SK-N-SH (cell line): ENCODE results near the gene PDE8A. TPM values are rescaled to one million over a fixed set of nuclear protein-coding genes. Genes with fewer than 3 reads are reported as not detected.

ENCODE experiments used
- CTCF ChIA-PET: fragments of 300-600, 350-600 bp; formaldehyde crosslinking; extraction: SDS; loops from one replicate; lab custom pipeline; 2021; lab: Yijun Ruan, JAX
- POLR2A ChIA-PET: fragments of 350-600 bp; sonication (Branson Sonifier 250); formaldehyde crosslinking; extraction: SDS; loops from one replicate; lab custom pipeline; 2020; ENCODE audit warnings: antibody characterized with exemption, inconsistent platforms; lab: Yijun Ruan, JAX
- DNase-seq: peaks from one replicate; pipeline ENCODE4 v3.0.0; 2012
- H2AFZ ChIP-seq: fragments of 200-600 bp; sonication (generic); 2 replicates; pipeline ENCODE4 v1.8.1; 2016; ENCODE audit warnings: antibody characterized with exemption, mild to moderate bottlenecking, low read depth
- H3F3A ChIP-seq: fragments of 200-600 bp; sonication (generic); replicated peaks from 2 replicates; pipeline ENCODE3; 2016; ENCODE audit warnings: antibody characterized with exemption, mild to moderate bottlenecking; ENCODE audit not compliant: insufficient read depth
- H3K27ac ChIP-seq, 2 experiments: fragments of 200-500 bp in 1 of 2; fragments of 200-600 bp in 1 of 2; sonication (Bioruptor generic) in 1 of 2; sonication (generic), shearing (Covaris generic) in 1 of 2; 2 replicates each; pipeline versions ENCODE4 v1.5.1 to v1.6.1; 2014 to 2016; ENCODE audit warnings: low read depth in 2 of 2, inconsistent platforms in 1 of 2, low read length in 1 of 2, mild to moderate bottlenecking in 1 of 2, mixed read lengths in 1 of 2
- H3K27me3 ChIP-seq: fragments of 200-600 bp; sonication (generic), shearing (Covaris generic); 2 replicates; pipeline ENCODE4 v1.6.1; 2016; ENCODE audit warnings: mixed run types; ENCODE audit not compliant: insufficient read depth
- H3K36me3 ChIP-seq, 2 experiments: fragments of 200-500 bp in 1 of 2; fragments of 200-600 bp in 1 of 2; sonication (Bioruptor generic) in 1 of 2; sonication (generic) in 1 of 2; replicated peaks in 1 of 2; 2 replicates each; pipeline versions ENCODE3 to v1.5.1; 2014 to 2016; ENCODE audit warnings: low read length in 1 of 2, mild to moderate bottlenecking in 1 of 2; ENCODE audit not compliant: insufficient read depth in 2 of 2, control insufficient read depth in 1 of 2
- H3K4me1 ChIP-seq, 2 experiments: fragments of 200-500 bp in 1 of 2; fragments of 200-600 bp in 1 of 2; sonication (Bioruptor generic) in 1 of 2; sonication (generic), shearing (Covaris generic) in 1 of 2; 2 replicates each; pipeline versions ENCODE4 v1.5.1 to v1.6.1; 2014 to 2016; ENCODE audit warnings: low read depth in 1 of 2, low read length in 1 of 2, mixed run types in 1 of 2; ENCODE audit not compliant: insufficient read depth in 2 of 2, control insufficient read depth in 1 of 2
- H3K4me2 ChIP-seq: fragments of 200-600 bp; sonication (generic), shearing (Covaris generic); 2 replicates; pipeline ENCODE4 v1.6.1; 2017; ENCODE audit warnings: mixed run types
- H3K4me3 ChIP-seq, 2 experiments: fragments of 200-500 bp in 1 of 2; fragments of 200-600 bp in 1 of 2; sonication (Bioruptor generic) in 1 of 2; sonication (generic), shearing (Covaris generic) in 1 of 2; 2 replicates each; pipeline versions ENCODE4 v1.5.1 to v1.8.1; 2014 to 2016; ENCODE audit warnings: low read depth in 2 of 2, inconsistent platforms in 1 of 2, low read length in 1 of 2, mild to moderate bottlenecking in 1 of 2, mixed read lengths in 1 of 2, moderate library complexity in 1 of 2
- H3K79me2 ChIP-seq: fragments of 200-600 bp; sonication (generic); 2 replicates; pipeline ENCODE4 v1.8.1; 2017; ENCODE audit warnings: mild to moderate bottlenecking; ENCODE audit not compliant: insufficient read depth
- H3K9ac ChIP-seq: fragments of 200-600 bp; sonication (generic); 2 replicates; pipeline ENCODE4 v1.6.1; 2017; ENCODE audit warnings: mixed run types
- H3K9me2 ChIP-seq: fragments of 200-600 bp; sonication (generic); 2 replicates; pipeline ENCODE4 v1.6.1; 2017; ENCODE audit warnings: mixed run types
- H3K9me3 ChIP-seq: fragments of 200-600 bp; sonication (generic); 2 replicates; pipeline ENCODE4 v1.6.1; 2017; ENCODE audit warnings: mixed run types, mild to moderate bottlenecking, moderate library complexity
- H4K20me1 ChIP-seq: fragments of 200-600 bp; sonication (generic); 2 replicates; pipeline ENCODE4 v1.6.1; 2017; ENCODE audit warnings: mild to moderate bottlenecking, mixed run types; ENCODE audit not compliant: insufficient read depth
- CHD2 ChIP-seq: fragments of 150-350 bp; IDR thresholded peaks from 2 replicates; pipeline ENCODE4 v1.6.1; 2018; ENCODE audit warnings: low read length; ENCODE audit not compliant: partially characterized antibody
- ELF1 ChIP-seq: IDR thresholded peaks from 2 replicates; pipeline ENCODE4 v1.4.0; 2012
- EZH2phosphoT487 ChIP-seq: fragments of 200-600 bp; sonication (generic); IDR thresholded peaks from 2 replicates; pipeline ENCODE4 v1.6.1; 2017; ENCODE audit warnings: low read depth, mixed run types, mild to moderate bottlenecking, antibody characterized with exemption, moderate library complexity, borderline replicate concordance
- FOSL2 ChIP-seq: IDR thresholded peaks from 2 replicates; pipeline ENCODE4 v1.4.0; 2012; ENCODE audit warnings: low read depth, mild to moderate bottlenecking, moderate library complexity, borderline replicate concordance
- FOXJ3 ChIP-seq: sonication (generic); formaldehyde crosslinking; IDR thresholded peaks from 2 replicates; pipeline ENCODE4 v1.5.1; 2020; ENCODE audit warnings: mild to moderate bottlenecking, missing genetic modification reagents
- JUND ChIP-seq: IDR thresholded peaks from 2 replicates; pipeline ENCODE4 v1.4.0; 2012
- MEF2A ChIP-seq: IDR thresholded peaks from 2 replicates; pipeline ENCODE4 v1.4.0; 2012; ENCODE audit warnings: low read depth, borderline replicate concordance
- MXI1 ChIP-seq: IDR thresholded peaks from 2 replicates; pipeline ENCODE4 v1.6.1; 2012; ENCODE audit warnings: mild to moderate bottlenecking, low read depth, low read length, improper control_type of control experiment
- NFIC ChIP-seq: IDR thresholded peaks from 2 replicates; pipeline ENCODE4 v1.4.0; 2012; ENCODE audit warnings: borderline replicate concordance
- NRF1 ChIP-seq: IDR thresholded peaks from 2 replicates; pipeline ENCODE4 v1.6.1; 2012; ENCODE audit warnings: low read depth, mild to moderate bottlenecking, low read length
- RAD21 ChIP-seq: IDR thresholded peaks from 2 replicates; pipeline ENCODE4 v1.6.1; 2012; ENCODE audit warnings: mild to moderate bottlenecking, low read length
- RCOR1 ChIP-seq: fragments of 150-350 bp; IDR thresholded peaks from 2 replicates; pipeline ENCODE4 v1.6.1; 2017; ENCODE audit warnings: antibody characterized with exemption, low read length
- RFX5 ChIP-seq: IDR thresholded peaks from 2 replicates; pipeline ENCODE4 v1.6.1; 2012; ENCODE audit warnings: mild to moderate bottlenecking, improper control_type of control experiment, low read length
- SMC3 ChIP-seq: IDR thresholded peaks from 2 replicates; pipeline ENCODE4 v1.6.1; 2012; ENCODE audit warnings: low read depth, low read length, improper control_type of control experiment
- TAF1 ChIP-seq: IDR thresholded peaks from 2 replicates; pipeline ENCODE4 v1.6.1; 2012; ENCODE audit warnings: low read depth, mild to moderate bottlenecking, low read length, moderate library complexity, borderline replicate concordance
- YY1 ChIP-seq: IDR thresholded peaks from 2 replicates; pipeline ENCODE4 v1.4.0; 2012; ENCODE audit warnings: low read depth, mild to moderate bottlenecking
- WGBS: methylation state at CpG from one replicate; pipeline ENCODE4 v1.1.6; 2017; ENCODE audit warnings: low lambda C conversion rate; 5-methylcytosine and 5-hydroxymethylcytosine counted together
- polyA plus RNA-seq, 3 experiments: library from polyadenylated mRNA; depleted of rRNA; stranded (reverse); fragments of >200 nt; gene quantifications; 2 replicates each; pipeline ENCODE4 v1.2.3, GENCODE V29; 2012
- TF ChIP-seq, protein P1 (sequence below): IDR thresholded peaks from 2 replicates; pipeline ENCODE4 v1.4.0; 2012; ENCODE audit warnings: low read depth
- TF ChIP-seq, protein P2 (sequence below): fragments of 150-350 bp; IDR thresholded peaks from 2 replicates; pipeline ENCODE4 v1.6.1; 2017; ENCODE audit warnings: antibody characterized with exemption, low read length, low read depth, borderline replicate concordance
- TF ChIP-seq, protein P3 (sequence below): IDR thresholded peaks from 2 replicates; pipeline ENCODE4 v1.4.0; 2012; ENCODE audit warnings: low read depth, borderline replicate concordance
- TF ChIP-seq, protein P4 (sequence below): IDR thresholded peaks from 2 replicates; pipeline ENCODE4; 2012

The PDE8A gene
- polyA plus RNA-seq, 1 of the 3 experiments (the other 2 are of a cell fraction), result 13.4 TPM

DNA sequence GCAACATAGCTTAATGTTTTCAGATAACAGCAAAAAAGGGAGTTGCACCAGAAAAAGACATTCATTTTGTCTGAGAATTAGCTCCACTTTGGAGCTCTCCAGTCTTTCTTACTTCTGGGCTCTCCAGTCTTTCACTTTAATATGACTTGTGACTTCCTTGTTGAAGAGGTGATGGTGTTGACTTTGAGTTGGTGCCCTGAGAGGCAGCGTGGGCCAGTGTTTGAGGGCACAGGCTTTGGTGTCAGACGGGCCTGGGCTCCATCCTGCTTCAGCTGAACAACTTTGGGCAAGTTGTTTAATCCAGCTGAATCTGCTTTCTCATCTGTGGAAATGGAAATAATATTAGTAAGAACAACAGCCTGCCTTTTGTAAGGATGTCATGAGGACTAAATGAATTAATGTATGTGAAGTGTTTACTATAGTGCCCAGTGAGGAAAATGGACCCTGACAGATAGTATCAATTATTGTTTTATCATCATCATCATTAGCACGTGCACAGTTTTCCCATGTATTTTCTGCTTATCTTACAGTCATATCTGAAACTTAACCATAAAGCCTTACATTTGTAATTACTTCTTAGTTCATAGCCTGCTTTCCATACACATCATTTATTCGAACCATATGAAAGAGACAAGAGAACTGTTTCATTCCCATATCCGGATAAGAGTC lies 108.4 kb downstream of the PDE8A start (continued):
- TF ChIP-seq TAF1, result no peak
- no peak for TF ChIP-seq NRF1
- no peak for TF ChIP-seq NFIC
- no peak for TF ChIP-seq RAD21
- TF ChIP-seq, protein P1, sequence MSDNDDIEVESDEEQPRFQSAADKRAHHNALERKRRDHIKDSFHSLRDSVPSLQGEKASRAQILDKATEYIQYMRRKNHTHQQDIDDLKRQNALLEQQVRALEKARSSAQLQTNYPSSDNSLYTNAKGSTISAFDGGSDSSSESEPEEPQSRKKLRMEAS, result no peak
- TF ChIP-seq RFX5, result no peak
- TF ChIP-seq SMC3, result no peak
- TF ChIP-seq, protein P2, sequence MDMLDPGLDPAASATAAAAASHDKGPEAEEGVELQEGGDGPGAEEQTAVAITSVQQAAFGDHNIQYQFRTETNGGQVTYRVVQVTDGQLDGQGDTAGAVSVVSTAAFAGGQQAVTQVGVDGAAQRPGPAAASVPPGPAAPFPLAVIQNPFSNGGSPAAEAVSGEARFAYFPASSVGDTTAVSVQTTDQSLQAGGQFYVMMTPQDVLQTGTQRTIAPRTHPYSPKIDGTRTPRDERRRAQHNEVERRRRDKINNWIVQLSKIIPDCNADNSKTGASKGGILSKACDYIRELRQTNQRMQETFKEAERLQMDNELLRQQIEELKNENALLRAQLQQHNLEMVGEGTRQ, result no peak
- TF ChIP-seq YY1, result no peak
- 0 out of 2 replicates have a peak, but pooled peaks have one; percentile 18 for TF ChIP-seq MXI1
- peak; percentile 60; the same call in 1 of the 2 replicates for TF ChIP-seq RCOR1

DNA sequence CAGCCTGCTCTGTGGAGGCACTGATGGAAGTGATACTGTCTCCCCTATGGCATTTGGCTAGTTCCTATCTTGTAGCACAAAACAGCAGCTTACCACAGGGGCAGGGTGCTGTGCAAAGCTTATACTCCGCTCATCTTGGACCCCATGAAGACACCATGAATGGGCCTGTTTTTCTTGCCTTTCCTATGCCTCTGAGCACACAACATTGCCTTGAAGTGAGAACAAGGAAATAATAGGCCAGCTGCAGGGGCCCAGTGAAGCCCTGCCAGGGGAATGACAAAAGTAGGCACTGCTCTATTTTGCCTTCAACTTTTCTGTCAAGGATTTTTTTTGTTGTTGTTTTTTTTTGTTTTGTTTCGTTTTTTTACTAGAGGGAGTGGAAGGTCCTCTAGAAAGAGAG lies 110.3 kb downstream of the PDE8A start:
- Histone ChIP-seq H3K4me2 (no peak overlapping the region), H3K4me3 (no peak overlapping the region), H3K9ac (no peak overlapping the region), H3K27me3 (no peaks in the 10 kb centered on the region), H3K36me3 (peaks cover 8 to 37% of the 10 kb centered on the region in 2 experiments), H2AFZ (no peak overlapping the region), H3K27ac (no peak overlapping the region), H3K79me2 (no peaks in the 10 kb centered on the region), H3F3A (no peaks in the 10 kb centered on the region), H4K20me1 (no peaks in the 10 kb centered on the region), H3K4me1 (peaks cover 0 to 16% of the 10 kb centered on the region in 2 experiments; a peak in 1 of 4 replicates), H3K9me3 (no peaks in the 10 kb centered on the region), H3K9me2 (no peaks in the 10 kb centered on the region)
- no peak for DNase-seq
- ChIA-PET CTCF (no interaction called here), POLR2A (no interaction called here)
- TF ChIP-seq MEF2A, result no peak
- TF ChIP-seq TAF1, result no peak
- no peak for TF ChIP-seq FOSL2
- no peak for TF ChIP-seq EZH2phosphoT487
- no peak for TF ChIP-seq CHD2
- no peak for TF ChIP-seq FOXJ3 (CRISPR knock-in tag)
- no peak for TF ChIP-seq ELF1
- TF ChIP-seq, protein P3, sequence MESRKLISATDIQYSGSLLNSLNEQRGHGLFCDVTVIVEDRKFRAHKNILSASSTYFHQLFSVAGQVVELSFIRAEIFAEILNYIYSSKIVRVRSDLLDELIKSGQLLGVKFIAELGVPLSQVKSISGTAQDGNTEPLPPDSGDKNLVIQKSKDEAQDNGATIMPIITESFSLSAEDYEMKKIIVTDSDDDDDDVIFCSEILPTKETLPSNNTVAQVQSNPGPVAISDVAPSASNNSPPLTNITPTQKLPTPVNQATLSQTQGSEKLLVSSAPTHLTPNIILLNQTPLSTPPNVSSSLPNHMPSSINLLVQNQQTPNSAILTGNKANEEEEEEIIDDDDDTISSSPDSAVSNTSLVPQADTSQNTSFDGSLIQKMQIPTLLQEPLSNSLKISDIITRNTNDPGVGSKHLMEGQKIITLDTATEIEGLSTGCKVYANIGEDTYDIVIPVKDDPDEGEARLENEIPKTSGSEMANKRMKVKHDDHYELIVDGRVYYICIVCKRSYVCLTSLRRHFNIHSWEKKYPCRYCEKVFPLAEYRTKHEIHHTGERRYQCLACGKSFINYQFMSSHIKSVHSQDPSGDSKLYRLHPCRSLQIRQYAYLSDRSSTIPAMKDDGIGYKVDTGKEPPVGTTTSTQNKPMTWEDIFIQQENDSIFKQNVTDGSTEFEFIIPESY, result no peak
- TF ChIP-seq RAD21, result no peak
- TF ChIP-seq, protein P4, sequence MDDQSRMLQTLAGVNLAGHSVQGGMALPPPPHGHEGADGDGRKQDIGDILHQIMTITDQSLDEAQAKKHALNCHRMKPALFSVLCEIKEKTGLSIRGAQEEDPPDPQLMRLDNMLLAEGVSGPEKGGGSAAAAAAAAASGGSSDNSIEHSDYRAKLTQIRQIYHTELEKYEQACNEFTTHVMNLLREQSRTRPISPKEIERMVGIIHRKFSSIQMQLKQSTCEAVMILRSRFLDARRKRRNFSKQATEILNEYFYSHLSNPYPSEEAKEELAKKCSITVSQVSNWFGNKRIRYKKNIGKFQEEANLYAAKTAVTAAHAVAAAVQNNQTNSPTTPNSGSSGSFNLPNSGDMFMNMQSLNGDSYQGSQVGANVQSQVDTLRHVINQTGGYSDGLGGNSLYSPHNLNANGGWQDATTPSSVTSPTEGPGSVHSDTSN, result no peak
- TF ChIP-seq JUND, result no peak
- 89% methylated on average over 2 of the region's 2 CpGs for WGBS
